K562 (cell line): Measurements from ENCODE around the gene ZNHIT2. TPM values are rescaled to one million over a fixed set of nuclear protein-coding genes. Genes with fewer than 3 reads are reported as not detected.

Experiments used
- DPF2 ChIP-seq: fragments of 450-650 bp; IDR thresholded peaks from 2 replicates; pipeline ENCODE4 v1.6.1; 2016
- ELF2 ChIP-seq: fragments of 250-450 bp; sonication (Bioruptor Pico); IDR thresholded peaks from 2 replicates; pipeline ENCODE4 v1.5.0; 2021; ENCODE audit warnings: mild to moderate bottlenecking
- FOXJ2 ChIP-seq: fragments of 200-800 bp; sonication (Bioruptor generic); IDR thresholded peaks from 2 replicates; pipeline ENCODE4 v1.6.1; 2016; ENCODE audit warnings: missing genetic modification characterization, missing compliant biosample characterization
- HCFC1 ChIP-seq: IDR thresholded peaks from 2 replicates; pipeline ENCODE4 v1.6.1; 2012; ENCODE audit warnings: low read depth, low read length, improper control_type of control experiment
- HNRNPH1 ChIP-seq: fragments of 200-400 bp; formaldehyde crosslinking; optimal IDR thresholded peaks from 2 replicates; pipeline ENCODE3; 2017; ENCODE audit warnings: low read depth, mild to moderate bottlenecking, low read length, moderate library complexity
- KDM5B ChIP-seq: fragments of 200-600 bp; sonication (generic); IDR thresholded peaks from 2 replicates; pipeline ENCODE4 v1.6.1; 2012; ENCODE audit warnings: low read depth, mild to moderate bottlenecking, moderate library complexity, low read length, control low read depth, inconsistent platforms; ENCODE audit not compliant: insufficient replicate concordance
- MCM2 ChIP-seq: fragments of 450-650 bp; IDR thresholded peaks from 2 replicates; pipeline ENCODE4 v1.6.1; 2017; ENCODE audit warnings: low read depth, mild to moderate bottlenecking
- MTA2 ChIP-seq: fragments of 450-650 bp; IDR thresholded peaks from 2 replicates; pipeline ENCODE4 v1.6.1; 2016; ENCODE audit warnings: low read depth
- NFRKB ChIP-seq: fragments of 450-650 bp; IDR thresholded peaks from 2 replicates; pipeline ENCODE4 v1.6.1; 2016; ENCODE audit warnings: low read depth
- NR2C1 ChIP-seq, 2 experiments: fragments of 450-650 bp; IDR thresholded peaks; 2 replicates each; pipeline ENCODE4 v1.6.1; 2017; ENCODE audit warnings: mild to moderate bottlenecking in 2 of 2, antibody characterized with exemption in 1 of 2, inconsistent platforms in 1 of 2, missing compliant biosample characterization in 1 of 2, missing genetic modification characterization in 1 of 2
- PPARD ChIP-seq: fragments of 250-450 bp; sonication (Bioruptor Pico); IDR thresholded peaks from 2 replicates; pipeline ENCODE4 v1.8.0; 2022; ENCODE audit warnings: inconsistent platforms, mild to moderate bottlenecking, moderate library complexity
- SRSF3 ChIP-seq: fragments of 200-400 bp; formaldehyde crosslinking; IDR thresholded peaks from 2 replicates; pipeline ENCODE4 v1.6.1; 2016; ENCODE audit warnings: mild to moderate bottlenecking, low read length, moderate library complexity; ENCODE audit not compliant: insufficient read depth
- STAT5A ChIP-seq: IDR thresholded peaks from 2 replicates; pipeline ENCODE4 v1.6.1; 2012; ENCODE audit warnings: low read length, inconsistent platforms, borderline replicate concordance
- TCFL5 ChIP-seq: fragments of 250-450 bp; sonication (Bioruptor Pico); conservative IDR thresholded peaks from 2 replicates; pipeline ENCODE4 v1.6.1; 2021; ENCODE audit warnings: mild to moderate bottlenecking, moderate library complexity, matching md5 sums
- ZC3H8 ChIP-seq: fragments of 450-650 bp; IDR thresholded peaks from 2 replicates; pipeline ENCODE4 v1.6.1; 2017
- ZNF212 ChIP-seq: fragments of 450-650 bp; formaldehyde crosslinking; IDR thresholded peaks from 2 replicates; pipeline ENCODE4 v1.4.0; 2020; ENCODE audit warnings: mild to moderate bottlenecking
- ZNF707 ChIP-seq: fragments of 250-450 bp; sonication (Bioruptor Pico); conservative IDR thresholded peaks from 2 replicates; pipeline ENCODE4 v1.8.0; 2022; ENCODE audit warnings: inconsistent platforms, mild to moderate bottlenecking, moderate library complexity
- ZNF75A ChIP-seq: fragments of 450-650 bp; formaldehyde crosslinking; IDR thresholded peaks from 2 replicates; pipeline ENCODE4 v1.4.0; 2020; ENCODE audit warnings: mild to moderate bottlenecking
- ZNF77 ChIP-seq: fragments of 250-450 bp; sonication (Bioruptor Pico); IDR thresholded peaks from 2 replicates; pipeline ENCODE4 v1.5.0; 2020
- ZNF830 ChIP-seq: fragments of 250-450 bp; sonication (Bioruptor Pico); IDR thresholded peaks from 2 replicates; pipeline ENCODE4 v1.5.0; 2021; ENCODE audit warnings: mild to moderate bottlenecking
- polyA plus RNA-seq, 8 experiments: library from polyadenylated mRNA; depleted of rRNA in 4 of 8; stranded (reverse) in 5 of 8; unstranded in 3 of 8; fragments of >200 nt; fragmentation: Nextera tagmentation in 2 of 8; fragmentation: Illumina TruSeq in 1 of 8; extraction: Ambion mirVana in 2 of 8; extraction: Trizol in 1 of 8; gene quantifications; 2 replicates each; pipeline versions ENCODE4 v1.2.1 to v1.2.3, GENCODE V29; 2011 to 2014; ENCODE audit warnings: inconsistent platforms in 1 of 8, missing spikeins in 1 of 8
- total RNA-seq, 7 experiments: library from RNA; depleted of rRNA in 6 of 7; stranded (reverse); fragments of >200 nt in 6 of 7; fragmentation: Illumina TruSeq in 2 of 7; extraction: Trizol in 2 of 7; gene quantifications; 2 replicates each; pipeline versions ENCODE4 v1.2.1 to v1.2.3, GENCODE V29; 2011 to 2021; ENCODE audit warnings: low replicate concordance in 1 of 7
- TF ChIP-seq, protein P1 (sequence below): sonication (generic); formaldehyde crosslinking; IDR thresholded peaks from 2 replicates; pipeline ENCODE4 v1.8.0; 2023; ENCODE audit warnings: missing genetic modification reagents, mild to moderate bottlenecking, borderline replicate concordance
- TF ChIP-seq, protein P2 (sequence below): sonication (generic); formaldehyde crosslinking; IDR thresholded peaks from 2 replicates; pipeline ENCODE4 v1.9.0; 2022; ENCODE audit warnings: mild to moderate bottlenecking, missing genetic modification reagents

Gene ZNHIT2
- total and polyA plus RNA-seq, 9 of the 15 experiments (the other 6 are each of a cell fraction or from before 2014, with no cell fraction given) = 0.08 to 39.0 (median 2.5) TPM

- TF ChIP-seq, protein P1, sequence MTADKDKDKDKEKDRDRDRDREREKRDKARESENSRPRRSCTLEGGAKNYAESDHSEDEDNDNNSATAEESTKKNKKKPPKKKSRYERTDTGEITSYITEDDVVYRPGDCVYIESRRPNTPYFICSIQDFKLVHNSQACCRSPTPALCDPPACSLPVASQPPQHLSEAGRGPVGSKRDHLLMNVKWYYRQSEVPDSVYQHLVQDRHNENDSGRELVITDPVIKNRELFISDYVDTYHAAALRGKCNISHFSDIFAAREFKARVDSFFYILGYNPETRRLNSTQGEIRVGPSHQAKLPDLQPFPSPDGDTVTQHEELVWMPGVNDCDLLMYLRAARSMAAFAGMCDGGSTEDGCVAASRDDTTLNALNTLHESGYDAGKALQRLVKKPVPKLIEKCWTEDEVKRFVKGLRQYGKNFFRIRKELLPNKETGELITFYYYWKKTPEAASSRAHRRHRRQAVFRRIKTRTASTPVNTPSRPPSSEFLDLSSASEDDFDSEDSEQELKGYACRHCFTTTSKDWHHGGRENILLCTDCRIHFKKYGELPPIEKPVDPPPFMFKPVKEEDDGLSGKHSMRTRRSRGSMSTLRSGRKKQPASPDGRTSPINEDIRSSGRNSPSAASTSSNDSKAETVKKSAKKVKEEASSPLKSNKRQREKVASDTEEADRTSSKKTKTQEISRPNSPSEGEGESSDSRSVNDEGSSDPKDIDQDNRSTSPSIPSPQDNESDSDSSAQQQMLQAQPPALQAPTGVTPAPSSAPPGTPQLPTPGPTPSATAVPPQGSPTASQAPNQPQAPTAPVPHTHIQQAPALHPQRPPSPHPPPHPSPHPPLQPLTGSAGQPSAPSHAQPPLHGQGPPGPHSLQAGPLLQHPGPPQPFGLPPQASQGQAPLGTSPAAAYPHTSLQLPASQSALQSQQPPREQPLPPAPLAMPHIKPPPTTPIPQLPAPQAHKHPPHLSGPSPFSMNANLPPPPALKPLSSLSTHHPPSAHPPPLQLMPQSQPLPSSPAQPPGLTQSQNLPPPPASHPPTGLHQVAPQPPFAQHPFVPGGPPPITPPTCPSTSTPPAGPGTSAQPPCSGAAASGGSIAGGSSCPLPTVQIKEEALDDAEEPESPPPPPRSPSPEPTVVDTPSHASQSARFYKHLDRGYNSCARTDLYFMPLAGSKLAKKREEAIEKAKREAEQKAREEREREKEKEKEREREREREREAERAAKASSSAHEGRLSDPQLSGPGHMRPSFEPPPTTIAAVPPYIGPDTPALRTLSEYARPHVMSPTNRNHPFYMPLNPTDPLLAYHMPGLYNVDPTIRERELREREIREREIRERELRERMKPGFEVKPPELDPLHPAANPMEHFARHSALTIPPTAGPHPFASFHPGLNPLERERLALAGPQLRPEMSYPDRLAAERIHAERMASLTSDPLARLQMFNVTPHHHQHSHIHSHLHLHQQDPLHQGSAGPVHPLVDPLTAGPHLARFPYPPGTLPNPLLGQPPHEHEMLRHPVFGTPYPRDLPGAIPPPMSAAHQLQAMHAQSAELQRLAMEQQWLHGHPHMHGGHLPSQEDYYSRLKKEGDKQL (CRISPR knock-in tag) = no peak
- TF ChIP-seq ELF2 (CRISPR knock-in tag) (peak; percentile 99), TCFL5 (CRISPR knock-in tag) (no peak), ZNF707 (CRISPR knock-in tag) (no peak), STAT5A (no peak), ZNF75A (CRISPR knock-in tag) (no peak), FOXJ2 (peak; percentile 59; the same call in 1 of the 2 replicates), NR2C1 (IDR thresholded peaks at IDR 0.05) (peak; percentile 78), NR2C1 (tag; IDR thresholded peaks at IDR 0.05) (peak; percentile 75), ZC3H8 (no peak), KDM5B (peak; percentile 75), ZNF77 (no peak), SRSF3 (no peak), HCFC1 (peak; percentile 87), MTA2 (no peak), NFRKB (no peak; the same call in 1 of the 2 replicates), ZNF830 (no peak), PPARD (no peak), HNRNPH1 (no peak), ZNF212 (CRISPR knock-in tag) (0 out of 2 replicates have a peak, but pooled peaks have one; percentile 55), MCM2 (no peak), DPF2 (no peak)
- TF ChIP-seq, protein P2, sequence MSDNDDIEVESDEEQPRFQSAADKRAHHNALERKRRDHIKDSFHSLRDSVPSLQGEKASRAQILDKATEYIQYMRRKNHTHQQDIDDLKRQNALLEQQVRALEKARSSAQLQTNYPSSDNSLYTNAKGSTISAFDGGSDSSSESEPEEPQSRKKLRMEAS (CRISPR knock-in tag) = peak; percentile 80
Measured at GRCh38 chr11:65083834-65084597, 33.5 kb downstream of the ZNHIT2 start, which contains the start of the genes CDCA5 and ZFPL1 (continued).
